NCI-H2107 treated with DMSO at 0.1 percent for 48 hours (cell line): ENCODE measurements around the gene ZNF770.
"Not testable (repeated sequence)": the region's sequence is repeated elsewhere in the genome, so short reads cannot be mapped to it uniquely, and the experiment has no call there.

Source experiments
- DNase-seq: peaks from one replicate; lab custom pipeline; 2025; ENCODE audit not compliant: unreplicated experiment; lab: John Stamatoyannopoulos, UW

The ZNF770 gene

GRCh38 chr15:34976073-34976472 lies 12.0 kb downstream of the ZNF770 start:
- DNase-seq = no peak

GRCh38 chr15:34973512-34973911 lies 14.6 kb downstream of the ZNF770 start:
- no peak for DNase-seq

- DNase-seq = not testable (repeated sequence)
Measured at GRCh38 chr15:34970098-34970643, 17.9 kb downstream of the ZNF770 start.

GRCh38 chr15:34969340-34970097 lies 18.6 kb downstream of the ZNF770 start, which contains the start of gene AQR:
Gene AQR, minus strand, starts transcription at chr15:34969742. Its CDS starts 129 bp downstream, at chr15:34969613.
- DNase-seq = peak; percentile 60

GRCh38 chr15:34964277-34964676 lies 23.8 kb downstream of the ZNF770 start:
- DNase-seq = no peak

GRCh38 chr15:34953851-34954250 lies 34.2 kb downstream of the ZNF770 start:
- DNase-seq = no peak

- no peak for DNase-seq
Measured at GRCh38 chr15:34952481-34952880, 35.6 kb downstream of the ZNF770 start.

- DNase-seq = no peak
Measured at GRCh38 chr15:34951993-34952392, 36.1 kb downstream of the ZNF770 start.

GRCh38 chr15:34944936-34945335 lies 43.2 kb downstream of the ZNF770 start:
- DNase-seq = no peak

- no peak for DNase-seq
Measured at GRCh38 chr15:34943711-34944110, 44.4 kb downstream of the ZNF770 start.

GRCh38 chr15:34943264-34943663 lies 44.8 kb downstream of the ZNF770 start:
- not testable (repeated sequence) for DNase-seq

GRCh38 chr15:34942363-34942762 lies 45.7 kb downstream of the ZNF770 start:
- DNase-seq = no peak

GRCh38 chr15:34941831-34942230 lies 46.3 kb downstream of the ZNF770 start:
- no peak for DNase-seq

GRCh38 chr15:34941185-34941698 lies 46.8 kb downstream of the ZNF770 start:
- DNase-seq = no peak

GRCh38 chr15:34933432-34933975 lies 54.6 kb downstream of the ZNF770 start:
- DNase-seq = no peak

- DNase-seq = not testable (repeated sequence)
Measured at GRCh38 chr15:34928349-34928748, 59.7 kb downstream of the ZNF770 start.
